Aorta (tissue), 5 donors: ENCODE data around the gene MAP3K19. TPM values are rescaled to one million over a fixed set of nuclear protein-coding genes. Genes with fewer than 3 reads are reported as not detected.

Source experiments
- ATAC-seq: fragments of 200-7000 bp; cut with Tn5 transposase; one replicate; pipeline ENCODE4 v1.9.1; 2022; ENCODE audit warnings: moderate library complexity; ENCODE audit not compliant: low FRiP score
- DNase-seq, 2 donors: peaks; one replicate each; pipeline ENCODE4 v3.0.0-alpha.2; 2020
- H3K27ac ChIP-seq, 2 donors: one replicate each; pipeline ENCODE4 v1.5.1; 2013; ENCODE audit warnings: low read length in 2 of 2, mild to moderate bottlenecking in 2 of 2, moderate library complexity in 2 of 2, control low read depth in 1 of 2, inconsistent platforms in 1 of 2, low read depth in 1 of 2
- H3K27me3 ChIP-seq, 2 donors: one replicate each; pipeline ENCODE4 v1.6.1; 2013; ENCODE audit warnings: control low read depth in 1 of 2, low read length in 1 of 2, mild to moderate bottlenecking in 1 of 2, moderate library complexity in 1 of 2; ENCODE audit not compliant: insufficient read depth in 2 of 2, control insufficient read depth in 1 of 2
- H3K36me3 ChIP-seq, 2 donors: one replicate each; pipeline ENCODE4 v1.6.1; 2013; ENCODE audit warnings: control low read depth in 1 of 2, low read length in 1 of 2, mild to moderate bottlenecking in 1 of 2; ENCODE audit not compliant: insufficient read depth in 2 of 2, control insufficient read depth in 1 of 2
- H3K4me1 ChIP-seq, 2 donors: one replicate each; pipeline ENCODE4 v1.6.1; 2013; ENCODE audit warnings: low read length in 2 of 2, control low read depth in 1 of 2, mild to moderate bottlenecking in 1 of 2, moderate library complexity in 1 of 2; ENCODE audit not compliant: insufficient read depth in 2 of 2, control insufficient read depth in 1 of 2
- H3K4me3 ChIP-seq, 2 donors: one replicate each; pipeline ENCODE4 v1.5.1; 2013; ENCODE audit warnings: low read length in 2 of 2, control low read depth in 1 of 2, mild to moderate bottlenecking in 1 of 2
- H3K9me3 ChIP-seq: one replicate; pipeline ENCODE4 v1.6.1; 2013; ENCODE audit warnings: mild to moderate bottlenecking, low read length; ENCODE audit not compliant: control insufficient read depth
- WGBS, 2 donors: extraction: QIAGEN DNeasy Blood & Tissue Kit; methylation state at CpG; one replicate each; pipeline ENCODE4 v1.1.7; 2013; 5-methylcytosine and 5-hydroxymethylcytosine counted together
- intact Hi-C, 2 donors: fragments of 100-400 bp; cut with DNase I; formaldehyde crosslinking; loops; one replicate each; pipeline versions ENCODE4 v1.14.2 to v1.15.0; 2022
- polyA plus RNA-seq, 2 donors: library from polyadenylated mRNA; stranded (reverse); fragments of 200-250 nt; gene quantifications; one replicate each; pipeline ENCODE4 v1.2.3, GENCODE V29; 2013
- total RNA-seq, 2 donors: library from RNA; stranded (reverse); fragmentation: NEBNext Ultra II Directional; extraction: Animal tissue kit (Norgen Biotek cat#: 25700); gene quantifications; one replicate each; pipeline ENCODE4 v1.2.1, GENCODE V29; 2021
- donor health status: healthy with polysubstance abuse.
- donor health status: Bipolar disorder and iron deficiency.
- donor health status: DM: no; HTN: no; CAD: no.
- donor health status: DM: no; HTN: no; CAD: no.
- donor health status: DM: yes; HTN: yes; CAD: no.

MAP3K19 gene
- total and polyA plus RNA-seq, 4 donors: not detected

- Histone ChIP-seq H3K4me1 (no peaks in the 10 kb centered on the region), H3K4me3 (peak overlapping the region; percentile 44 to 69), H3K36me3 (no peaks in the 10 kb centered on the region), H3K27ac (peak overlapping the region; percentile 31 to 43), H3K27me3 (no peaks in the 10 kb centered on the region), H3K9me3 (no peaks in the 10 kb centered on the region)
- WGBS, 2 donors: 1% methylated on average over 37 to 38 of the region's 38 CpGs
- intact Hi-C loops: loop anchor here (5.0 to 10.0 kb wide), 2 partner anchors 824 to 957 kb away; partner anchors contain the start of genes UBXN4 (in 2 of the 2) and MCM6 (in 1 of the 2)
- DNase-seq (no peak), ATAC-seq (peak; percentile 93)
These were observed 129.2 kb downstream of the MAP3K19 start for GRCh38 chr2:134917888-134918525.

- no peaks in the 10 kb centered on the region for H3K27me3 ChIP-seq
- intact Hi-C loops: loop anchor here (5.0 to 10.0 kb wide), 2 partner anchors 825 to 957 kb away; partner anchors contain the start of genes UBXN4 (in 2 of the 2) and MCM6 (in 1 of the 2)
- H3K4me3 ChIP-seq: peak overlapping the region; percentile 44 to 69
- H3K4me1 ChIP-seq: no peaks in the 10 kb centered on the region
- H3K36me3 ChIP-seq: no peaks in the 10 kb centered on the region
- ATAC-seq (no peak), DNase-seq (peak in 1 of 2 donors; percentile 42)
- peak overlapping the region; percentile 31 to 43 for H3K27ac ChIP-seq
- no peaks in the 10 kb centered on the region for H3K9me3 ChIP-seq
- 40 to 44% methylated on average over 16 of the region's 16 CpGs for WGBS, 2 donors
These were observed 129.8 kb downstream of the MAP3K19 start for GRCh38 chr2:134917360-134917865.

Other genes starting within 250 kb of the MAP3K19 start
- not detected for gene ACMSD, start 208.8 kb downstream of the MAP3K19 start, total RNA-seq
- gene ACMSD, start 208.8 kb downstream of the MAP3K19 start, polyA plus RNA-seq: not detected
- gene CCNT2, start 128.6 kb downstream of the MAP3K19 start, total RNA-seq: 10 to 100 TPM; 35.9 to 49.9 TPM
- 10 to 100 TPM in 1 of 2 donors, 1 to 10 TPM in 1; 3.0 to 13.5 TPM for gene CCNT2, start 128.6 kb downstream of the MAP3K19 start, polyA plus RNA-seq
- 10 to 100 TPM; 61.2 to 86.1 TPM for gene RAB3GAP1, start 4.8 kb upstream of the MAP3K19 start, total RNA-seq
- 10 to 100 TPM; 30.2 to 36.8 TPM for gene RAB3GAP1, start 4.8 kb upstream of the MAP3K19 start, polyA plus RNA-seq